AG04450 (cell line): ENCODE results near the gene MAPKAPK2. TPM values are rescaled to one million over a fixed set of nuclear protein-coding genes. Genes with fewer than 3 reads are reported as not detected.

Experiments
- CTCF ChIA-PET: fragments of 300-600, 350-600 bp; formaldehyde crosslinking; extraction: SDS; loops from one replicate; lab custom pipeline; 2022; ENCODE audit warnings: antibody characterized with exemption, inconsistent platforms; lab: Charles Lee
- POLR2A ChIA-PET: fragments of 350-600 bp; formaldehyde crosslinking; extraction: SDS; loops from one replicate; lab custom pipeline; 2021; ENCODE audit warnings: antibody characterized with exemption, inconsistent platforms; lab: Yijun Ruan, JAX
- DNase-seq: peaks from one replicate; pipeline ENCODE4 v3.0.0-alpha.2; 2011; ENCODE audit warnings: low read depth, low spot score
- H3K27ac ChIP-seq: one replicate; pipeline ENCODE4 v1.5.1; 2012; ENCODE audit warnings: low read depth, low read length, control low read depth
- H3K27me3 ChIP-seq: one replicate; pipeline ENCODE4 v1.6.0; 2012; ENCODE audit warnings: low read length; ENCODE audit not compliant: control insufficient read depth, insufficient read depth
- H3K4me3 ChIP-seq: 2 replicates; pipeline ENCODE4 v1.5.1; 2011; ENCODE audit warnings: mild to moderate bottlenecking, low read depth, low read length, control low read depth
- H3K9me3 ChIP-seq: 2 replicates; pipeline ENCODE4 v1.5.1; 2012; ENCODE audit warnings: low read length; ENCODE audit not compliant: control insufficient read depth, insufficient read depth
- CTCF ChIP-seq: IDR thresholded peaks from 2 replicates; pipeline ENCODE4 v1.5.1; 2011; ENCODE audit warnings: low read depth, low read length, control low read depth, inconsistent platforms
- polyA plus RNA-seq: library from polyadenylated mRNA; depleted of rRNA; stranded (reverse); fragments of >200 nt; gene quantifications from 2 replicates; pipeline ENCODE4 v1.2.3, GENCODE V29; 2011

MAPKAPK2 gene
- polyA plus RNA-seq, 1 experiment: 64.9 TPM

- CTCF ChIA-PET: interaction anchor here (0.8 to 10.3 kb wide), 4 partner anchors 12 to 199 kb away, joined by 3 to 88 read pairs (median 13); no protein-coding TSS in a partner anchor
These were observed 28.4 kb downstream of the MAPKAPK2 start for GRCh38 chr1:206713070-206713469.

GRCh38 chr1:206713910-206714312 lies 29.2 kb downstream of the MAPKAPK2 start:
- H3K27me3 ChIP-seq: no peaks in the 10 kb centered on the region
- ChIA-PET CTCF (interaction anchor here (1.5 to 10.3 kb wide), 4 partner anchors 11 to 198 kb away, joined by 10 to 88 read pairs (median 13); no protein-coding TSS in a partner anchor), POLR2A (no interaction called here)
- peak overlapping the region; percentile 31 for H3K27ac ChIP-seq
- H3K9me3 ChIP-seq: no peaks in the 10 kb centered on the region
- no peak for TF ChIP-seq CTCF
- DNase-seq: no peak
- no peak overlapping the region for H3K4me3 ChIP-seq

More at GRCh38 chr1:206713070-206713469, 28.4 kb downstream of the MAPKAPK2 start:
- POLR2A ChIA-PET: interaction anchor here (1.2 kb wide), 1 partner anchor 38 kb away, joined by 3 read pairs; no protein-coding TSS in a partner anchor
- no peak for DNase-seq
- H3K27ac ChIP-seq: no peak overlapping the region
- H3K27me3 ChIP-seq: no peaks in the 10 kb centered on the region
- H3K4me3 ChIP-seq: no peak overlapping the region
- no peak for TF ChIP-seq CTCF
- no peaks in the 10 kb centered on the region for H3K9me3 ChIP-seq

GRCh38 chr1:206714331-206715058 lies 29.8 kb downstream of the MAPKAPK2 start:
- H3K4me3 ChIP-seq: no peak overlapping the region
- POLR2A ChIA-PET: interaction anchor here (0.7 to 1.0 kb wide), 4 partner anchors 39 to 146 kb away, joined by 3 to 6 read pairs (median 4); no protein-coding TSS in a partner anchor
- no peaks in the 10 kb centered on the region for H3K9me3 ChIP-seq
- no peak for DNase-seq
- no peak for TF ChIP-seq CTCF
- no peaks in the 10 kb centered on the region for H3K27me3 ChIP-seq
- H3K27ac ChIP-seq: peak overlapping the region; percentile 52
- CTCF ChIA-PET: interaction anchor here (0.7 to 10.3 kb wide), 9 partner anchors 10 to 265 kb away, joined by 3 to 88 read pairs (median 6); partner anchors contain the start of gene EIF2D

- H3K9me3 ChIP-seq: no peaks in the 10 kb centered on the region
- H3K27me3 ChIP-seq: no peaks in the 10 kb centered on the region
- CTCF ChIA-PET: interaction anchor here (0.7 to 10.3 kb wide), 10 partner anchors 10 to 264 kb away, joined by 3 to 88 read pairs (median 6); partner anchors contain the start of gene EIF2D
- peak overlapping the region; percentile 52 for H3K27ac ChIP-seq
- POLR2A ChIA-PET: interaction anchor here (0.6 to 1.0 kb wide), 5 partner anchors 40 to 217 kb away, joined by 3 to 6 read pairs (median 4); no protein-coding TSS in a partner anchor
- DNase-seq: no peak
- H3K4me3 ChIP-seq: no peak overlapping the region
- TF ChIP-seq CTCF: no peak
These were observed 30.4 kb downstream of the MAPKAPK2 start for GRCh38 chr1:206715120-206715519.
